Aorta (tissue), 5 donors: ENCODE measurements around the gene EPHA6. TPM values are rescaled to one million over a fixed set of nuclear protein-coding genes. Genes with fewer than 3 reads are reported as not detected.
"Not testable (repeated sequence)": the region's sequence is repeated elsewhere in the genome, so short reads cannot be mapped to it uniquely, and the experiment has no call there.

Source experiments
- ATAC-seq: fragments of 200-7000 bp; cut with Tn5 transposase; one replicate; pipeline ENCODE4 v1.9.1; 2022; ENCODE audit warnings: moderate library complexity; ENCODE audit not compliant: low FRiP score
- DNase-seq, 2 donors: peaks; one replicate each; pipeline ENCODE4 v3.0.0-alpha.2; 2020
- H3K27ac ChIP-seq, 2 donors: one replicate each; pipeline ENCODE4 v1.5.1; 2013; ENCODE audit warnings: low read length in 2 of 2, mild to moderate bottlenecking in 2 of 2, moderate library complexity in 2 of 2, control low read depth in 1 of 2, inconsistent platforms in 1 of 2, low read depth in 1 of 2
- H3K27me3 ChIP-seq, 2 donors: one replicate each; pipeline ENCODE4 v1.6.1; 2013; ENCODE audit warnings: control low read depth in 1 of 2, low read length in 1 of 2, mild to moderate bottlenecking in 1 of 2, moderate library complexity in 1 of 2; ENCODE audit not compliant: insufficient read depth in 2 of 2, control insufficient read depth in 1 of 2
- H3K36me3 ChIP-seq, 2 donors: one replicate each; pipeline ENCODE4 v1.6.1; 2013; ENCODE audit warnings: control low read depth in 1 of 2, low read length in 1 of 2, mild to moderate bottlenecking in 1 of 2; ENCODE audit not compliant: insufficient read depth in 2 of 2, control insufficient read depth in 1 of 2
- H3K4me1 ChIP-seq, 2 donors: one replicate each; pipeline ENCODE4 v1.6.1; 2013; ENCODE audit warnings: low read length in 2 of 2, control low read depth in 1 of 2, mild to moderate bottlenecking in 1 of 2, moderate library complexity in 1 of 2; ENCODE audit not compliant: insufficient read depth in 2 of 2, control insufficient read depth in 1 of 2
- H3K4me3 ChIP-seq, 2 donors: one replicate each; pipeline ENCODE4 v1.5.1; 2013; ENCODE audit warnings: low read length in 2 of 2, control low read depth in 1 of 2, mild to moderate bottlenecking in 1 of 2
- H3K9me3 ChIP-seq: one replicate; pipeline ENCODE4 v1.6.1; 2013; ENCODE audit warnings: mild to moderate bottlenecking, low read length; ENCODE audit not compliant: control insufficient read depth
- WGBS, 2 donors: extraction: QIAGEN DNeasy Blood & Tissue Kit; methylation state at CpG; one replicate each; pipeline ENCODE4 v1.1.7; 2013; 5-methylcytosine and 5-hydroxymethylcytosine counted together
- intact Hi-C, 2 donors: fragments of 100-400 bp; cut with DNase I; formaldehyde crosslinking; loops; one replicate each; pipeline versions ENCODE4 v1.14.2 to v1.15.0; 2022
- polyA plus RNA-seq, 2 donors: library from polyadenylated mRNA; stranded (reverse); fragments of 200-250 nt; gene quantifications; one replicate each; pipeline ENCODE4 v1.2.3, GENCODE V29; 2013
- total RNA-seq, 2 donors: library from RNA; stranded (reverse); fragmentation: NEBNext Ultra II Directional; extraction: Animal tissue kit (Norgen Biotek cat#: 25700); gene quantifications; one replicate each; pipeline ENCODE4 v1.2.1, GENCODE V29; 2021
- donor health status: healthy with polysubstance abuse.
- donor health status: Bipolar disorder and iron deficiency.
- donor health status: DM: no; HTN: no; CAD: no.
- donor health status: DM: no; HTN: no; CAD: no.
- donor health status: DM: yes; HTN: yes; CAD: no.

The EPHA6 gene
- total and polyA plus RNA-seq, 4 donors: 0.33 to 2.8 (median 1.8) TPM; not detected in 1

GRCh38 chr3:97256060-97256459, 441.7 kb downstream of the EPHA6 start:
- H3K9me3 ChIP-seq: peaks cover 2% of the 10 kb centered on the region
- H3K27me3 ChIP-seq: no peaks in the 10 kb centered on the region
- no peaks in the 10 kb centered on the region for H3K4me1 ChIP-seq
- H3K36me3 ChIP-seq: no peaks in the 10 kb centered on the region
- WGBS, 2 donors: 72 to 76% methylated on average over 2 of the region's 2 CpGs
- no peak overlapping the region for H3K27ac ChIP-seq
- intact Hi-C loops: no loop called here
- DNase-seq: no peak
- no peak for ATAC-seq
- H3K4me3 ChIP-seq: no peak overlapping the region

GRCh38 chr3:97257942-97258697, 443.7 kb downstream of the EPHA6 start:
- H3K36me3 ChIP-seq: no peaks in the 10 kb centered on the region
- DNase-seq: no peak
- H3K4me1 ChIP-seq: no peaks in the 10 kb centered on the region
- WGBS, 2 donors: 69 to 81% methylated on average over 1 of the region's 1 CpG
- no peak for ATAC-seq
- no peaks in the 10 kb centered on the region for H3K27me3 ChIP-seq
- no peak overlapping the region for H3K4me3 ChIP-seq
- intact Hi-C loops: no loop called here
- no peak overlapping the region for H3K27ac ChIP-seq
- no peaks in the 10 kb centered on the region for H3K9me3 ChIP-seq

- Histone ChIP-seq H3K27me3 (no peaks in the 10 kb centered on the region), H3K4me1 (no peaks in the 10 kb centered on the region), H3K4me3 (no peak overlapping the region), H3K36me3 (no peaks in the 10 kb centered on the region), H3K9me3 (no peaks in the 10 kb centered on the region), H3K27ac (no peak overlapping the region)
- ATAC-seq (no peak), DNase-seq (no peak)
- WGBS, 2 donors: 62 to 74% methylated on average over 1 of the region's 1 CpG
- intact Hi-C loops: no loop called here
Observed at GRCh38 chr3:97259263-97259662, 444.9 kb downstream of the EPHA6 start.

- Histone ChIP-seq H3K27me3 (no peaks in the 10 kb centered on the region), H3K27ac (no peak overlapping the region)
Observed at GRCh38 chr3:97264180-97264579, 449.8 kb downstream of the EPHA6 start.

GRCh38 chr3:97265237-97266005, 451.0 kb downstream of the EPHA6 start:
- Histone ChIP-seq H3K27me3 (no peaks in the 10 kb centered on the region), H3K36me3 (no peaks in the 10 kb centered on the region), H3K27ac (no peak overlapping the region), H3K4me1 (no peaks in the 10 kb centered on the region), H3K4me3 (no peak overlapping the region), H3K9me3 (no peaks in the 10 kb centered on the region)
- intact Hi-C loops: no loop called here
- 87 to 90% methylated on average over 19 of the region's 19 CpGs for WGBS, 2 donors
- ATAC-seq: no peak
- DNase-seq: peak in 1 of 2 donors; percentile 32

More at GRCh38 chr3:97264180-97264579, 449.8 kb downstream of the EPHA6 start:
- no peak for DNase-seq
- ATAC-seq: no peak
- Histone ChIP-seq H3K9me3 (no peaks in the 10 kb centered on the region), H3K36me3 (no peaks in the 10 kb centered on the region), H3K4me1 (no peaks in the 10 kb centered on the region), H3K4me3 (no peak overlapping the region)
- 89 to 90% methylated on average over 8 of the region's 8 CpGs for WGBS, 2 donors
- intact Hi-C loops: no loop called here

- no peaks in the 10 kb centered on the region for H3K4me1 ChIP-seq
- peaks cover 2% of the 10 kb centered on the region for H3K9me3 ChIP-seq
- no peak overlapping the region for H3K27ac ChIP-seq
- ATAC-seq (no peak), DNase-seq (no peak)
- intact Hi-C loops: no loop called here
- WGBS, 2 donors: 31 to 35% methylated on average over 2 of the region's 2 CpGs
- H3K36me3 ChIP-seq: no peaks in the 10 kb centered on the region
- no peak overlapping the region for H3K4me3 ChIP-seq
- no peaks in the 10 kb centered on the region for H3K27me3 ChIP-seq
Observed at GRCh38 chr3:97269202-97269601, 454.8 kb downstream of the EPHA6 start.

- H3K9me3 ChIP-seq, ATAC-seq, H3K4me1 ChIP-seq, intact Hi-C loops, H3K36me3 ChIP-seq, H3K4me3 ChIP-seq, H3K27ac ChIP-seq, H3K27me3 ChIP-seq, DNase-seq: not testable (repeated sequence)
- whole genome bisulfite sequencing, 2 donors: 74 to 82% methylated on average over 15 of the region's 15 CpGs
Observed at GRCh38 chr3:97276879-97277550, 462.6 kb downstream of the EPHA6 start.

DNA sequence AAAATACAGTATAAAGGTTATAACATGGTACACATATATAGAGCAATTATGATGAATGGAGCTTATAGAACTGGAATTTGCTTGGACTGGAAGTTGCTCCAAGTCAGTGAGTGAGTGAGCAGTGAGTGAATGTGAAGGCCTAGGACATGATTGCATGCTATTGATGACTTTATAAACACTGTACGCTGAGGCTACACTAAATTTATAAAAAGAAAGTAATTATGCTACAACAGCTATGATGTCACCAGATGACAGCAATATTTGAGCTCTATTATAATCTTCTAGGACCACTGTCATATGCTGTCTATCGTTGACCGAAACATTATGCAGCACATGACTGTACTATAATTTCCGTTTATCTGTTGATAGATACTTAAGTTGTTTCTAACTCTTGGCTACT, 463.3 kb downstream of the EPHA6 start:
- Histone ChIP-seq H3K9me3 (no peaks in the 10 kb centered on the region), H3K27me3 (no peaks in the 10 kb centered on the region), H3K4me3 (no peak overlapping the region), H3K4me1 (no peaks in the 10 kb centered on the region), H3K36me3 (no peaks in the 10 kb centered on the region), H3K27ac (no peak overlapping the region)
- WGBS, 2 donors: 91 to 92% methylated on average over 4 of the region's 4 CpGs
- intact Hi-C loops: no loop called here
- DNase-seq (no peak), ATAC-seq (no peak)
